ENCODE data around the gene ATP2B3.

GRCh38 chrX:153478746-153479145 lies 38.7 kb upstream of the ATP2B3 start:
- TF ChIP-seq REST (IDR thresholded peaks at IDR 0.05; ENCODE audit: insufficient read depth in 1 of 2, low read depth in 2 of 2, low read length in 1 of 2) (no peak), POLR2AphosphoS5 (IDR thresholded peaks at IDR 0.05; ENCODE audit: low read depth, low read length) (no peak), CTCF (IDR thresholded peaks at IDR 0.05) (no peak)

All from Panc1 (cell line).